ENCODE data around the gene UGT1A8. TPM values are rescaled to one million over a fixed set of nuclear protein-coding genes. Genes with fewer than 3 reads are reported as not detected.
"Not testable (repeated sequence)": the region's sequence is repeated elsewhere in the genome, so short reads cannot be mapped to it uniquely, and the experiment has no call there.

UGT1A8 gene
- total RNA-seq, 1 donor from 2014 or later: not detected

DNA sequence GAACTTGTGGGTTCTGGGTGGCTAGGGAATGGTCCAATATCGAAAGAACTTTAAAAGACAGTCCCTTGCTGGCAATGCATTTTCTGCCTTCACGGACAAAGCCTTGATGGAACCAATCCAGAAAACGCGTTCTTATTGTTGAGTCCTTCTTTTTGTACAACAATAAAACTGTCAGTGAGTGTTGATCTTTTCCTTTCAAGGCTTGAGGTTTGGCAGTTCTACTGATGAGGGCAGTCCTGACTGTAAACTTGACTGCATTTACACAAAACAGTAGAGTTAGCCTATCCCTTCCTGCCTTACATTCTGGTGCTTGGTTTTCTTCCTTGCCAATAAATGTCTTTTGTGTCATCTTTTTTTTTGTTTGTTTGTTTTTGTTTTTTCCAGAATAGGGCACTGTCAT, 61.8 kb downstream of the UGT1A8 start:
- ATAC-seq: no peak
- intact Hi-C loops (cut with micrococcal nuclease): no loop called here
- DNase-seq: no peak

DNA sequence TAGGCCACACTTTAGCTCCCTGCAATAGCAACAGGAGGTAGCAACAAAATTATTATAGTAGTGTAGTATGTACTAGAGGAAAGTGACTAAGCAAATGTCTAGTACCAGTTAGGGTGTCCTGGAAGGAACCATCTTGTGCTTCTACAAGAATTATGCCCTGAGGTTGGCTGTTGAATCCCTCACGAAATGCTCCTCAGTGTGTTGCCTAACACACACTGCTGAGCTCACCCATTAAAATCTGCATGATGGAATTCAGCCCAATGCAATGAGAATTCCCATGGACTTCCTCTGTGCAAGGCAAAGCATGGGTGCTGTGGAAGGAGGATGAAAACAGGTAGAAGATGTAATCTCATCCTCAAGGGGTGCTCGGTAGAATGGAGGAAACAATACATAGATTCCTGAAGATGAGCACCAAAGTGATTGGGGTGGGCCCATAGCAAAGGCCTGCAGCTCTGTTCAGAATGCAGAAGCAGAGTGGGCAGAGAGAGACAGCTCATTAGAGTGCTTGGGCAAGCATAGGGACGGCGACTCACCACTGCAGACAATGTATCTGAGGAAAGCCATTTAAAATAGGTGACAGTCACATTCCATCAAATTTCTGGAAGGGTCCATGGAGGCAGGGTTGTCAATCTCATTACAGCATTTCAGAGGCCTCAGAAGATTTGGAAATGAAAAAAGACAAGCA, 63.1 kb downstream of the UGT1A8 start:
- DNase-seq (no peak), ATAC-seq (no peak)
- intact Hi-C loops (cut with micrococcal nuclease): no loop called here

DNA sequence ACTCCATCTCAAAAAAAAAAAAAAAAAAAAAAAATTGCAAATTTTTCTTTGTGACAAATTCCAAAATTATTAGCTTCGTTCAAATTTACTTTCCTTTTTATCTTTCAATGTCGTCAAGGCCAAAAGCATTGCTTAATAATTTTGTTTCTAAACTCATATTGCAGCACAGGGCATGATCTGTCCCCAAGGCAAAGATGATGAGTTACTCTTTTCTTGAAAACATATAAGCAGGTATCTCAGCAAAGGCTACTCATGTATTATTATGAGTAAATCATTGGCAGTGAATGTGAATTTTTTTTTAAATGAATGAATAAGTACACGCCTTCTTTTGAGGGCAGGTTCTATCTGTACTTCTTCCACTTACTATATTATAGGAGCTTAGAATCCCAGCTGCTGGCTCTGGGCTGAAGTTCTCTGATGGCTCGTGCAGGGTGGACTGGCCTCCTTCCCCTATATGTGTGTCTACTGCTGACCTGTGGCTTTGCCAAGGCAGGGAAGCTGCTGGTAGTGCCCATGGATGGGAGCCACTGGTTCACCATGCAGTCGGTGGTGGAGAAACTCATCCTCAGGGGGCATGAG, 64.2 kb downstream of the UGT1A8 start, which contains the start of gene UGT1A7:
Gene UGT1A7 (plus strand): TSS at position 381 of the 579 bp plus-strand sequence. CDS start 37 bp downstream, at position 418.
- ATAC-seq (no peak), DNase-seq (no peak)
- intact Hi-C loops (cut with micrococcal nuclease): no loop called here

DNA sequence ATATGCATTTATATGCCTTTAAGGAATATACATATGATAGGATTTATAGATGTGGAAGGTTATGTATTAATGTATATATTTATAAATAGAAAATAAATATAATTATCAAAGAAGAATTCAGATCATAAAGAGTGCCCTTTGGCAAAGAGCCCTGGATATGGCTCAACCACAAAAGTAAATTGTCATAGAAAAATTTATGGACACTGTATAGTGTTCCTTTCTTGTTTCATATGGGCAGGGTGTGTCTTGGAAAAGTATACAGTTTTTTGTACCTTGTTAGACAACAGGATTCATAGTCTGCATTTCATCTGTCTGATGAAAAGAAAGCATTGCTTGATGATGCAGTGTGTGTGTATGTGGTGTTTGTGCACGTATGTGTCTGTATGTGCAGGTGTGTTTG, 67.2 kb downstream of the UGT1A8 start:
- DNase-seq (no peak), ATAC-seq (no peak)
- intact Hi-C loops (cut with micrococcal nuclease): no loop called here

DNA sequence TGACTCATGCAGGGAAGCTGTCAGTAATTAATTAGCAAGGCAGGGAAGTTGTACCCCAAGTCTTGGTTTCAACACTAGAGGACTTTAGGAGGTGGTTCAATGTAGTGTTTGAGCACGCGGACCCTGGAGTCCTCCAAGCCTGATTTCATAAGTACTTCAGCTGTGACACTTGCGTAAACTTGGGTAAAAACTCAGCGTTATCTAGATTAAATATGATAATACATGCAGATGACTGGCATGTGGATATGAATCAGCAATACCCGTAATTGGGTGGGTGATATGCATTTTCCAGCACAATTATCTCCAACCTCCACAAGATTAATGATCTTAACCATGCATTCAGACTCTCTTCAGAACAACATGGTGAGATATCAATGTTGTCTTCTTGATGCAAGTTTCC, 69.5 kb downstream of the UGT1A8 start:
- ATAC-seq (no peak), DNase-seq (no peak)
- intact Hi-C loops (cut with micrococcal nuclease): no loop called here

DNA sequence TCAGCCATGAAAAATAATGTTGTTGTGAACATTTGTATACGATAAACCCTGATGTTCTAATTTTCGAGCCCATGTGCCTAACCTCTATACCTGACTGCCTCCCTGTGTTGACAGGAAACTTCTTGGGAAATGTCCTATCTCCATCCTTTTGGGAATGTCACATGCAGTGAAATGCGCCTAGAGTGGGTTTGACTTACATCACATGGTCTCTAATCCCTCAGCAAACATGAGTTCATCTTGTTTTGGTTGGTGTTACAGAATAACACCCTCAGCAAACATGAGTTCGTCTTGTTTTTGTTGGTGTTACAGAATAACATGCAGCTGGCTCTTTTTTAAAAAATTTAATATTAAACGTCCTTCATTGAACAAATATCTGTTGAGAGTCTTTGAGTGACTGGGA, 70.9 kb downstream of the UGT1A8 start:
- ATAC-seq (no peak), DNase-seq (no peak)
- intact Hi-C loops (cut with micrococcal nuclease): no loop called here

DNA sequence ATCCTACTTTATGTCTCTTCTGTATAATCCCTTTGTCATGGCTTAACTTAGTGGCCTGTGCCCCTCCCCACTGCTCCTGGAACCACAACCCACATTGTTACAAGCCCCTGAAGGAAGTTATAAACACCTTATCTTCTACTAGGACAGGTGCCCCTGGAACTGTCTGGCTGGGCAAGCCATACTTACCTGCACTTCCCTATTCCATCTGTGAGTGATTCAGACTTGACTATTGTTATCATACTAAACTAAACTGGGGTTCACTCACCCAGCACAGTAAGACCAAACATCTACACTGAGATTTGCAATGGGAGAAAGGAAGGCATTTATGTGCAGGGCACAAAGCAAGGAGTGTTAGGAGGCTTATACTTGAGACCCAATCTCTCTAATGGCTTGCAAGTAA, 71.6 kb downstream of the UGT1A8 start:
- intact Hi-C loops (cut with micrococcal nuclease): no loop called here

DNA sequence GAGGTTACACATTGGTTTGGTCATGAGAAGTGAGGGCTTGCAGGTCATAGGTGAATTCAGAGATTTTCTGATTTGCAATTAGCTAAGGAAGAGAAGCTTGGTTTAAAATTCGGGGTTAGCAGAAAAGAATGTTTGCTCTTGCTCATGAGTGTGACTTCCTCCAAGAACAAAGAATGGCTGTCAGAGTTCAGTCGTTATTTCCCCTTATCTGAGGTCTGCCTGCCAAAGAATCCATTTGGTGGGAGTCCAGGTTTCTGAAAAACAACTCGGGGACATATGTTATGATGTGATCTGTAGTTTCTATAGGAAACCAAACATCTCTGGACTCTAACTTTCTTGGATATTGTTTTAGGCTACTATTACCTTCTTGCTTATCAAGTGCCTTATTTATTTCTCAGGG, 72.1 kb downstream of the UGT1A8 start:
- ATAC-seq: no peak
- intact Hi-C loops (cut with micrococcal nuclease): no loop called here
- no peak for DNase-seq

More for the DNA sequence above, 71.6 kb downstream of the UGT1A8 start:
- ATAC-seq: no peak
- no peak for DNase-seq

DNA sequence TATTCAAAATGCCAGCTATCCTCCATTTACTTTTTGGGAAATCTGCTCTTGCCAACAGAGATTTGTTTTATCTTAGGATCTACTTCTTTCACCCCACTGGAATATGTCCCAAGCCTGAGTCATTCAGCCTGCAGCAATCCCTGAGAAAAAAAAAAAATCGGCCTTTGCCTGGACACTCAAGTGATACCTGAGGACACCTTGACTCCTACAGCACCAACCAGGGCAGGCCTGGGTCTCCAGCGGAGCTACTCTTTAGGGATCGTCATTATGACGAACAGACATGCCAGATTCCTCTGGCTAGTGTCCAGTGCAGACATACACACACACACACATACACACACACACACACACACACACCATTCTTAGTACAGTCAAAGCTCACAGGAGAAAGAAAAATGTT, 73.0 kb downstream of the UGT1A8 start:
- ATAC-seq (no peak), DNase-seq (no peak)
- intact Hi-C loops (cut with micrococcal nuclease): no loop called here

DNA sequence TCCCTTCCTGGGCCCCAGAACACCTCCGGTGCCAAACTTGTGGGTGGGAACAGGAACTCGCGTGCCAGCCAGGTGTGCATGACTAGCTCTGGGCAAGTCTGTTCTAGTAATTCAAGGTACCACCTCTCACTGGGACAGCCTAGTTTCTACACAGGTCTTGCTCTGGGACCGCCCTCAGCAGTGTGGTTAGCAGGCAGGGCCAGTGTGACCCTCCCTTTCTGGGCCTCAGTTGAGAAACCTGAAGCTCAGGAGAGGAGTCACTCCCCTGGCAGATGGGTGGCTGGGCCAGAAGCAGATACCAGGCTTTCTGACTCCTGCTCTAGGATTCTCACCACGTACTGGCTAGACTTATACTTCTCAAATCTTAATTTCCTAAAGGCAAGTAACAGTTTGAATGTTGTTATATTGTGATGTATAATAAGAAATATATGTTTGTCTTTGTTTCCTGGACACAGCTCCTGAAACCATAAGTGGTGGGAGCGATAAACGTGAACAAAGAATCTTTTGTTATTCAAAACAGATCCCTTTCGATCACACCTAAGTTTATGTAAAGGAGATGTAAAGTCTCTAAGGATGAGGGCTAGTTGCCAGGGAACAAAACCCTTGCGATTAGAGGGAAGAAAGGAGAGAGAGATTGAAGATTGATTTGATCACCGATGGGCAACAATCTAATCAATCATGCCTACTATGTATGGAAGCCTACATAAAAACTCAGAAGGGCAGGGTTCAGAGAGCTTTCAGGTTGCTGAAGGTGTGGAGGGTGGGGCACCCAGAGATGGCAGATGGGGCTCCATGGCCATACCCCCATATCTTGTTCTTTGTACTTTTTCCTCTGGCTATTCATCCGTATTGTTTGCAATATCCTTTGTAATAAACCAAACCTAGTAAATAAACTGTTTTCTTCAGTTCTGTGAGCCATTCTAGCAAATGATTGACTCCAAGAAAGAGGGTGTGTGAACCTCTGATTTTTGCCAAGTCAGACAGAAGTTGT, 74.3 kb downstream of the UGT1A8 start:
- DNase-seq: no peak
- intact Hi-C loops (cut with micrococcal nuclease): no loop called here
- no peak for ATAC-seq

DNA sequence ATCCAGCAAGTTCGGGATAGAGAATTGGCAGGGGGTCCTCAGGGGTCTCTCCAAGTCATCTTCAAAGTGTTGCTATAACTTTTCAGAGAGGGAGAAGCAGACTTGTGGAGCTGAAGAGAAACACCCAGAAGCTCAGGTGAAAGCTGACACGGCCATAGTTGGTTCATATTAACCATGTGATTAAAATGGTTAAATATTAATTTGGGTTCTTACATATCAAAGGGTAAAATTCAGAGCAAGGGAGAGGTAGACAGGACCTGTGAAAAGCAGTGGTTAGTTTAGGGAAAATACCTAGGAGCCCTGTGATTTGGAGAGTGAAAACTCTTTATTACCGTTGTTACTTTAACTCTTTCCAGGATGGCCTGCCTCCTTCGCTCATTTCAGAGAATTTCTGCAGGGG, 75.2 kb downstream of the UGT1A8 start, which contains the start of gene UGT1A6:
Gene UGT1A6 (plus strand): TSS at position 243 of the 400 bp plus-strand sequence. CDS start 115 bp downstream, at position 358.
- intact Hi-C loops (cut with micrococcal nuclease): no loop called here
- DNase-seq: no peak
- ATAC-seq: no peak

DNA sequence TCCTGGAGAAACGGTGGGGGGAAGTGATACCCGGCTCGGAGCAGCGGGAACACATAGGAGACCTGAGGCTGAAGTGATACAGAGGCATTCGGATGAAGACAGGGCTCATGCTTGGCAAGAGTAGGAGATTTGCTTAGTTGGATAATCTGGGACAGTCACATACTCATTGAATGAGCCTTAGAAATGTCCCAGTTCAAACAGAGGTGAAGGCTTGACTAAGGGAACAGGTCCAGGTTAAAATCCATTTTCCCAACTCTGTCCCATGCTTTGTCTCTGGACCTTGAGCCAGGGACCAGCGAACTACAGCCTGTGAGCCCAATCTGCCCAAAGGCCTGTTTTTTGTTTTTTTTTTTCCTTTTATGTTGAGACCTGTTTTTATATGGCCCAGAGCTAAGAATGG, 76.5 kb downstream of the UGT1A8 start:
- DNase-seq: no peak
- intact Hi-C loops (cut with micrococcal nuclease): no loop called here
- ATAC-seq: no peak

DNA sequence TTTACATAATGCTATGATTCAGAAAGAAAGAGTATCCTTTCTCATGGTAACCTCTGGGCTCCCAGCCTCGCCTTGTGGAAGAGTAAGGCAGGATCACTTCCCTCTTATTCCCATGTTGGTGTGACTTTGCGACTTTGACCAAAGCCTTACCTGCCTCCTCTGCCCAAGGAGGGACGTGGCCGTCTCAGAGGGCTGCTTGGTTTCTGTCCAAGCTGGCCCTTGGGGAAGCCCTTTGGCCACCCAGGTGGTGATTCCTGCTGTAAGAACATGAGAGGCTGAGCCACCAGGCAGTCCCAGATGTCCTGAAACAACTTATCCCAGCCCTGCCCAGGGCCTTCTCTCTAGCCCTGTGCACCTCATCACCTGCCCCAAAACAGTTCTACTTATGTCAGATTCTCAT, 81.3 kb downstream of the UGT1A8 start:
- intact Hi-C loops (cut with micrococcal nuclease): no loop called here
- no peak for ATAC-seq
- DNase-seq: no peak

DNA sequence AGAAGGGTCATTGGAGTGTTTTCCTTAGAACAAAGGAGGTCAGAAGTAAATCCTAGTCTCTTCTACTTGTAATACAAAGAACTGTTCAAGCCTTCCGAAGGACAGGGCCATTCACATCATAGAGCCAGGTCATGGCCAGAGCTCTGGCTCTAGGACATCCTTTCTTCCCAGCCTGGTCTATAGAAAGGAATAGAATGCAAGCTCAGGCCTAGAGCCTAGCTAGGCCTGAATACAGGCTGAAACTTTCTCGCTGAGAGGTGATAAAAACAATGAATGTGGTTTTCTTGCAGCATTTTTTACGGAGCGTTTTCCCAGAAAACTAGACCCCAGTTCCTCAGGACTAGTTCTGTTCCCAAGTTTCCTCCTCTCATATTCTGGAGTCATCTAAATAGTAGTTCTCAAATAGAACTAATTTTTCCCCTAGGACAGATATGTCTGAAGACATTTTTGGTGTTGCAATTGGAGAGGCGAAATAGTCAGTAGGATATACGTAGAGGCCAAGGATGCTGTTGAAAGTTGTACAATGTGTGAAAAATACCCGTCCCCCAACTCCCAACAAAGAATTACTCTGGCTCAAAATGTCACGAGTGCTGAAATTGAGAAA, 82.1 kb downstream of the UGT1A8 start:
- intact Hi-C loops (cut with micrococcal nuclease): no loop called here
- ATAC-seq (no peak), DNase-seq (no peak)

DNA sequence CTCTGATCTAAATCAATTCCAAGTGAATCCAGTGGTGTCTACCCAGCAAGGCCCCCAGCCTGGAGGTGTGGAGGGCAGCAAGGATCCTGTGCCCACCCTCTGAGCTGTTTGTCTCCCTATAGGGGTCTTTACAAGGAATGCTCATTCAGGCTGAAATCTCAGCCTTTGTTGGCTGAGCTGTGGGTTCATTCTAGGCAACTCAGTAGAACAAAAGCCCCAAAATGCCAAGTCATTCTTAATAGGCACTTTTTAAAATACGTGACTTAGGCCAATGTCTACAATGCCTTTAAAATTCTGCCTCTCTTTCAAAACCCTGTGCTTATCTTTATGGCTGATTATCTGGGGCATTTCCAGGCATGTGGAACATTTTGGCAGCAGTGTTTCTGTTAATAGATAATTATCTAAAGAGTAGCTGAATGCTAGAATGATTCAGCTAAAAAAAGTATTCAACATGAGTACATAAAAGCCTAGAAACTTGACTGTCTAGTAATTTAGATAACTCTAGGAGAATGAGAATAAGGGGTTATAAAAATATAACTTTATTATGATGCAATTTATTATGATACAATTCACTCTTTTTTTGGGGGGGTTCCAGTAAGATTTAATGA, 82.7 kb downstream of the UGT1A8 start:
- ATAC-seq: no peak
- DNase-seq: no peak
- intact Hi-C loops (cut with micrococcal nuclease): no loop called here

DNA sequence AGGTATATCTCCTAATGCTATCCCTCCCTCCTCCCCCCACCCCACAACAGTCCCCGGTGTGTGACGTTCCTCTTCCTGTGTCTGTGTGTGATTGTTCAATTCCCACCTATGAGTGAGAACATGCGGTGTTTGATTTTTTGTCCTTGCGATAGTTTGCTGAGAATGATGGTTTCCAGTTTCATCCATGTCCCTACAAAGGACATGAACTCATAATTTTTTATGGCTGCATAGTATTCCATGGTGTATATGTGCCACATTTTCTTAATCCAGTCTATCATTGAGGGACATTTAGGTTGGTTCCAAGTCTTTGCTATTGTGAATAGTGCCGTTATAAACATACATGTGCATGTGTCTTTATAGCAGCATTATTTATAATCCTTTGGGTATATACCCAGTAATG, 83.4 kb downstream of the UGT1A8 start:
- ATAC-seq; DNase-seq; intact Hi-C loops (cut with micrococcal nuclease): not testable (repeated sequence)

DNA sequence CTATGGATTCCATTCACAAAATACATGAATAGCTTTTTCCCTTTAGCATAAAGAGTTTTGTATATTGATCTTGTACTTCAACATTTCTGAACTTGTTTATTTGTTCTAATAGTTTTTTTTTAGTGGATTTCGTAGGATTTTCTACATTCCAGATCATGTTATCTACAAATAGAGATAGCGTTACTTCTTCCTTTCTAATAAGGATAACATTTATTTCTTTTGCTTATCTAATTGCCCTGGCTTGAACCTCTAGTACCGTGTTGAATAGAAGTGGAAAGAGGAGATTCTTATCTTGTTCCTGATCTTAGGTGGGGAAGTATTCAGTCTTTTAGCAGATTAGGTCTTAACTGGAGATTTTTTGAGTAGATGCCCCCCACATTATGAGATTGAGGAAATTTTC, 84.8 kb downstream of the UGT1A8 start:
- intact Hi-C loops (cut with micrococcal nuclease): no loop called here
- ATAC-seq (no peak), DNase-seq (no peak)

DNA sequence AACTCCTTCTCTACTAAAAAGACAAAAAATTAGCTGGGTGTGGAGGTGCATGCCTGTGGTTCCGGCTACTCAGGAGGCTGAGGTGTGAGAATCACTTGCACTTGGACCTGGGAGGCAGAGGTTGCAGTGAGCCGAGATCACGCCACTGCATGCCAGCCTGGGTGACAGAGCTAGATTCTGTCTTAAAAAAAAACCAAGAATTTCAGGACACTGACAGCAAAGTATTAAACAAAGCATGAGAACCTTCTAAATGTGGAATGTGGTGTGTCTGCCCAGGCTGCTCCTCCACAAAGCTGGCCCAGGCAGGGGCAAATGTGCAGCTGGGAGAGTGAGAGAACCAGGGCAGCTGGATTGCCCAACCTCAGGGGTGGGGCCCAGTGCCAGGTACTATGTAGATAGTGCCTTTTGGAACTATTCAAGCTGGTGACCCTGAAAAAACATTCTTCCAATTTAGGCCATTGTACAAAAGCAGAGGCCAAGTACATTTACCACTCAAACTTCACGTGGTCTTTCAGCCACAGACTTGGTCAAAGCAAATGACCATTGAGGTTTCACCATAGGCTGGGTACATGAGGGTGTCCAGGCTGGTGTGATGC, 88.6 kb downstream of the UGT1A8 start:
- ATAC-seq (no peak), DNase-seq (no peak)
- intact Hi-C loops (cut with micrococcal nuclease): no loop called here

DNA sequence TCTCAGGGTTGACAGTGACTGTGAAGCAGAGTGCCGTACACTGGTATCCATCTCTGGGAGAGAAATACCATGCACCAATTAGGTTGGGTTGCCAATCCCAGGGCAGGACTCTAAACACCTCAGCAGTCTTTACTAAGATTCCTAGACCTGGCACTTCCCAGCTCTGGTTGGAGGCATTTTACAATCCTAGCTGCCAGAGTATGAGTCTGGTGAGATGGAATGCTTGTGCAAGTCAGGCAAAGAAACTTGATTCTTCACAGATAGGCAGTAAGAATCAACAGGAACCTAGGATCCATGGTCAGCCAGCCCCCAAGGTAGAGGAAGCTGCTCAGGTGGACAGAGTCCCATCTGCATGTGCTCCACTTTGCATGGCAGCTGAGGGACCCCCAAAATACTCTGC, 89.3 kb downstream of the UGT1A8 start:
- no peak for ATAC-seq
- DNase-seq: no peak
- intact Hi-C loops (cut with micrococcal nuclease): no loop called here
